ENCODE results near the gene SLC30A10.
A peak's percentile ranks its signal among the peaks of the same experiment; 100 is the strongest.
"Not testable (repeated sequence)": the region's sequence is repeated elsewhere in the genome, so short reads cannot be mapped to it uniquely, and the experiment has no call there.

The SLC30A10 gene

GRCh38 chr1:219927956-219928790, at the start of gene SLC30A10:
Gene SLC30A10, minus strand, starts transcription at chr1:219928557. Its CDS starts 117 bp downstream, at chr1:219928440.
- DNase-seq (ENCODE audit: low read depth), result no peak

- DNase-seq (ENCODE audit: low read depth), result no peak
Measured at GRCh38 chr1:219973213-219973612, 44.9 kb upstream of the SLC30A10 start.

- no peak for DNase-seq (ENCODE audit: low read depth)
Measured at GRCh38 chr1:219967361-219967760, 39.0 kb upstream of the SLC30A10 start.

GRCh38 chr1:219966071-219966349, 37.7 kb upstream of the SLC30A10 start:
- DNase-seq (ENCODE audit: low read depth), result no peak

GRCh38 chr1:219965285-219966070, 37.1 kb upstream of the SLC30A10 start:
- no peak for DNase-seq (ENCODE audit: low read depth)

- DNase-seq (ENCODE audit: low read depth), result no peak
Measured at GRCh38 chr1:219963432-219963831, 35.1 kb upstream of the SLC30A10 start.

GRCh38 chr1:219961684-219962083, 33.3 kb upstream of the SLC30A10 start:
- no peak for DNase-seq (ENCODE audit: low read depth)

- DNase-seq (ENCODE audit: low read depth), result no peak
Measured at GRCh38 chr1:219959540-219960203, 31.3 kb upstream of the SLC30A10 start.

GRCh38 chr1:219958875-219959417, 30.6 kb upstream of the SLC30A10 start:
- no peak for DNase-seq (ENCODE audit: low read depth)

- DNase-seq (ENCODE audit: low read depth), result no peak
Measured at GRCh38 chr1:219954736-219955421, 26.5 kb upstream of the SLC30A10 start.

- DNase-seq (ENCODE audit: low read depth), result no peak
Measured at GRCh38 chr1:219954052-219954451, 25.7 kb upstream of the SLC30A10 start.

- DNase-seq (ENCODE audit: low read depth), result no peak
Measured at GRCh38 chr1:219952361-219952760, 24.0 kb upstream of the SLC30A10 start.

GRCh38 chr1:219949227-219949626, 20.9 kb upstream of the SLC30A10 start:
- not testable (repeated sequence) for DNase-seq (ENCODE audit: low read depth)

GRCh38 chr1:219948766-219949165, 20.4 kb upstream of the SLC30A10 start:
- DNase-seq (ENCODE audit: low read depth), result not testable (repeated sequence)

- DNase-seq (ENCODE audit: low read depth), result no peak
Measured at GRCh38 chr1:219945795-219946194, 17.4 kb upstream of the SLC30A10 start.

- no peak for DNase-seq (ENCODE audit: low read depth)
Measured at GRCh38 chr1:219941179-219942118, 13.1 kb upstream of the SLC30A10 start.

GRCh38 chr1:219940707-219941106, 12.3 kb upstream of the SLC30A10 start:
- no peak for DNase-seq (ENCODE audit: low read depth)

- DNase-seq (ENCODE audit: low read depth), result peak; percentile 32
Measured at GRCh38 chr1:219938706-219939105, 10.3 kb upstream of the SLC30A10 start.

- not testable (repeated sequence) for DNase-seq (ENCODE audit: low read depth)
Measured at GRCh38 chr1:219933763-219934162, 5.4 kb upstream of the SLC30A10 start.

- DNase-seq (ENCODE audit: low read depth), result no peak
Measured at GRCh38 chr1:219931033-219931432, 2.7 kb upstream of the SLC30A10 start.

GRCh38 chr1:219928791-219929118, 398 bp upstream of the SLC30A10 start:
- DNase-seq (ENCODE audit: low read depth), result no peak
